RKO (cell line): ENCODE measurements around the gene CRYGB.
"Not testable (repeated sequence)": the region's sequence is repeated elsewhere in the genome, so short reads cannot be mapped to it uniquely, and the experiment has no call there.

Source experiments
- DNase-seq: peaks from one replicate; pipeline ENCODE4 v3.0.0-alpha.2; 2016; ENCODE audit warnings: low spot score

CRYGB gene

GRCh38 chr2:208112969-208113368 is 33.0 kb downstream of the CRYGB start:
- no peak for DNase-seq

GRCh38 chr2:208112273-208112745 is 33.6 kb downstream of the CRYGB start:
- DNase-seq, result not testable (repeated sequence)

DNA sequence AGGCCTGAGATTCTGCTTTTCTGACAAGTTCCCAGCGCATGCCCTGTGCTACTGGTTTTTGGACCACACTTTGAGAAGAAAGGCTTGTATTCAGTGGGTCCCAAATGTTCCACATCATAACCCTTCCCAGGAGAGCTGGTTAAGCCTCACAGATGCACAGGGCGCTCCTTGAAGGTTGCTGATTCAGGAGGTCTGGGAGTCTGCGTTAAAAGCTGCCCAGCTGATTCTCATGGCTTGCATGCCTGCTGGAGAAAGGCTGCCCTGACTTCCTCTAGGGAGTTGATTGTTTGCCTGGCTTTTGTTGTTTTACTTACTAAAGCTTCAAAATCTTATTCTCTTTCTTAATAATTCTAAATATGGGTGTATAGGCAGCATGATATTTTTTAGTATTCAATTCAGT is 42.3 kb downstream of the CRYGB start:
- DNase-seq, result no peak

GRCh38 chr2:208101716-208102631 is 44.0 kb downstream of the CRYGB start:
- DNase-seq, result peak; percentile 66

DNA sequence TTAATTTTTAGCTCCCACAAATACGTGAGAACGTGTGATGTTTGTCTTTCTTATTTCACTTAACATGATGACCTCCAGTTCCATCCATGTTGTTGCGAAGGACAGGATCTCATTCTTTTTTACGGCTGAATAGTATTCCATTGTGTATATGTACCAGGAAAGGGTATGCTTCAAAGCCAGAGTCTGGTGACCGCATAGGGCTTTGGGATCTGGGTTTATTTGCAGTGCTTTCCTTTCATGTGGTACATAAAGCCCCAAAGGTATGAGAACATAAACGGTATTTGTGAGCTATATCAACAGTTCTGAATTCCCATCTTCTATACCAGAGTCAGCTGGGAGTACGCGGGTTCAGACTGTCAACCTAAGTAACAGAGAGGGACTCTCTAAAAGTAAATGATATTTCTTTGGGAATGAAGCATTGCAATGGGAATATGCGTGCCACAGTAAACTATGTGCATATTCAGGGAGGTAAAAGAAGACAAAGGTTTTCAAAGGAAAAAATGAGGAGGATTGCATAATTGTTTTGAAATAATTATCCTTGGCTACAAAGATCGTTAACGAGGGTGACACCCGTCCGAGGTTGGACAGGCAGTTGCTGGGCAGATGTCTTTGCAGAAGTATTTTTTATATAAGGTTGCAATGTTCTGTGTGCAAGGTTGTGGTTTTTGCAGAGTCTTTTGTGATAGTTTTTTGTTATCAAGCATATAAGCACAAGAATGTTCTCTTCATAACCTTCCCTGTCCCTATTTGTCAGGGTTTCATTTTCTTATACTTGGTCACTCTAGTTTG is 46.1 kb downstream of the CRYGB start:
- DNase-seq, result no peak

DNA sequence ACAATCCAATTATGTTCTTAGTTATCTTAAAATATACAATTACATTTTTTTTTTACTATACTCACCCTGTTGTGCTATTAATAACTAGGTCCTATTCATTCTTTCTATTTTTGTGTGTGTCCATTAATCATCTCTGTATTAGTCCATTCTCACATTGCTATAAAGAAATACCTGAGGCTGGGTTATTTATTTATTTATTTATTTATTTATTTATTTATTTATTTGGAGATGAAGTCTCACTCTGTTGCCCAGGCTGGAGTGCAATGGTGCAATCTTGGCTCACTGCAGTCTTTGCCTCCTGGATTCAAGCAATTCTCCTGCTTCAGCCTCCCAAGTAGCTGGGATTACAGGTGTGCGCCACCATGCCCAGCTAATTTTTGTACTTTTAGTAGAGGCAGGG is 47.3 kb downstream of the CRYGB start:
- not testable (repeated sequence) for DNase-seq

DNA sequence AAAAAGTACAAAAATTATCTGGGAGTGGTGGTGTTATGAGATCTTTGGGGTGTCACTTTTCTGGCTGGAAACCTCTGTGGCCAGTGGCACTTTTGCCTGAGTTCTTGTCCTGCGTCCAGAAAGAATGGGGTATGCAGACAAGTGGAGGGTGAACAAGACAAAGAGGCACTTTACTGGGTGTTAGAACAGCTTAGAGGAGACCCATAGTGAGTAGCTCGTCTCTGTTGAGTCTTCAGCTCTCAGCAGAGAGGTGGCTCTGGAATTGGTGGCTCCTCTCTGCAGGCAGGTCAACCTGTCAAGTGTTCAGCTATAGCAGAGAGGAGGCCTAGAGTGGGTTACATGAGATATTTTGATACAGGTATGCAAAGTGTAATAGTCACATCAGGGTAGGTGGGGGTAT is 47.7 kb downstream of the CRYGB start:
- no peak for DNase-seq

- DNase-seq, result no peak
Observed at GRCh38 chr2:208097801-208098200, 48.2 kb downstream of the CRYGB start.

DNA sequence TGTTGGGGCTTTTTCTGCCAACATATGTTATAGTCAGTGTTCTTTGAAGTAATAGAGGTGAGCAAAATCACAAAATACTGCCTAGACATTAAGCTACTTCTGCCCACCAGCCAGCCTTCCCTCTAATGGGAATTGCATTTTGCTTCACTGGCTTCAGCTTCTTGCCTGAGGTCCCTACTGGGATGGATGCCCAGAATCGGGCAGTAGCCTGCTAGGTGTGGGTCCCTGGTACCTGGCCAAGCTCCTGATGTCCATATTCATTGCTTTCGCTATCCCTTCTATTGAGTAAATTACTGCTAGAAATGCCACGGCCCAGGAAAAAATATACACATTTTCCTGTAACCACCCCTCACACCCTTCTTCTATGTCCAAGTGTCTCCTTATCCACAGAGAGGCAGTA is 48.6 kb downstream of the CRYGB start:
- DNase-seq, result no peak

GRCh38 chr2:208096080-208096479 is 49.9 kb downstream of the CRYGB start:
- DNase-seq, result no peak

- no peak for DNase-seq
Observed at GRCh38 chr2:208093128-208093527, 52.8 kb downstream of the CRYGB start.
